Activated T-helper 1 cell treated with anti-CD3 and anti-CD28 coated beads, Interleukin-12 subunit alpha, Interleukin-12 subunit beta, Interleukin-2, Interleukin-4 antibody, amounts not matched to agents 30 ng/mL and 10 ng/mL and 1 ng/mL, durations not matched to agents 14 hours and 24 hours and 36 hours (primary cell): ENCODE measurements around the gene MGA. TPM values are rescaled to one million over a fixed set of nuclear protein-coding genes. Genes with fewer than 3 reads are reported as not detected.

ENCODE experiments used
- DNase-seq: peaks from one replicate; pipeline ENCODE4 v3.0.0; 2021; ENCODE audit warnings: low spot score
- H3K27ac Mint-ChIP-seq: one replicate; pipeline ENCODE4 v1.8.0; 2021; ENCODE audit warnings: mild to moderate bottlenecking, mixed read lengths
- H3K27me3 Mint-ChIP-seq: one replicate; pipeline ENCODE4 v1.8.0; 2022; ENCODE audit warnings: mild to moderate bottlenecking, moderate library complexity, mixed read lengths; ENCODE audit not compliant: insufficient read depth
- H3K36me3 Mint-ChIP-seq: one replicate; pipeline ENCODE4 v1.8.0; 2021; ENCODE audit warnings: low read depth, mixed read lengths
- H3K4me1 Mint-ChIP-seq: one replicate; pipeline ENCODE4 v1.8.0; 2021; ENCODE audit warnings: low read depth, mixed read lengths
- H3K4me3 Mint-ChIP-seq: one replicate; pipeline ENCODE4 v1.8.0; 2021; ENCODE audit warnings: mild to moderate bottlenecking, moderate library complexity, mixed read lengths
- H3K9me3 Mint-ChIP-seq: one replicate; pipeline ENCODE4 v1.8.0; 2021; ENCODE audit warnings: mixed read lengths
- intact Hi-C: fragments of 100-400 bp; cut with micrococcal nuclease; formaldehyde crosslinking; loops from one replicate; pipeline ENCODE4 v1.15.1; 2024
- total RNA-seq: library from RNA; stranded (reverse); gene quantifications from 2 replicates; pipeline ENCODE4 v1.2.3, GENCODE V29; 2022

MGA gene
- total RNA-seq, 1 donor from 2014 or later: 38.8 TPM

DNA sequence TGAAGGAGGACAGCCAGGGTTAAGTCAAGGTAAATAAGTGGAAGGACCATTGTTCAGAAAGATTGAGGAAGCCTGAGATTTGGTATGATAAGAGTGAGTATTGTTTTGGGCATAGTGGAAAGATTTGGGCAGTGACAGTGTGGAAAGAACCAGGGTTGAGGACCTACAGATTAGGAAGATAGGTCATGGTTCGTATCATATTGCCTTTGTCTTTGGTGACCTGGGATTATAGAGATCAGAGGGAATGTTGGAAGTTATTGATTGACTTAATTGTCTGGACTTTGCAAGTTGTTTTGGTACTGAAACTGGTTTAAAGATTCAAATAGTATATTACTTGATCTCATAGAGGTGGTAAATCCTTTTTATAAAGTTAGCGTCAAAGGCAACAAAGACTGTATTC is 23.1 kb upstream of the MGA start:
- intact Hi-C loops: no loop called here

GRCh38 chr15:41640985-41641384 is 19.2 kb upstream of the MGA start:
- intact Hi-C loops: no loop called here
- no peaks in the 10 kb centered on the region for H3K27me3 Mint-ChIP-seq
- no peak overlapping the region for H3K27ac Mint-ChIP-seq
- no peaks in the 10 kb centered on the region for H3K4me1 Mint-ChIP-seq
- no peaks in the 10 kb centered on the region for H3K9me3 Mint-ChIP-seq
- no peak overlapping the region for H3K4me3 Mint-ChIP-seq
- no peaks in the 10 kb centered on the region for H3K36me3 Mint-ChIP-seq
- DNase-seq: no peak

More for the DNA sequence above, 23.1 kb upstream of the MGA start:
- Mint-ChIP-seq H3K4me3 (no peak overlapping the region), H3K9me3 (no peaks in the 10 kb centered on the region), H3K27me3 (no peaks in the 10 kb centered on the region), H3K4me1 (no peaks in the 10 kb centered on the region), H3K27ac (no peak overlapping the region), H3K36me3 (no peaks in the 10 kb centered on the region)
- DNase-seq: no peak

GRCh38 chr15:41647262-41647661 is 12.9 kb upstream of the MGA start:
- DNase-seq: no peak
- no peak overlapping the region for H3K4me3 Mint-ChIP-seq
- no peaks in the 10 kb centered on the region for H3K36me3 Mint-ChIP-seq
- peaks cover 14% of the 10 kb centered on the region for H3K27me3 Mint-ChIP-seq
- peaks cover 5% of the 10 kb centered on the region for H3K9me3 Mint-ChIP-seq
- H3K4me1 Mint-ChIP-seq: no peaks in the 10 kb centered on the region
- no peak overlapping the region for H3K27ac Mint-ChIP-seq
- intact Hi-C loops: no loop called here

GRCh38 chr15:41648097-41648496 is 12.1 kb upstream of the MGA start:
- Mint-ChIP-seq H3K4me3 (no peak overlapping the region), H3K36me3 (no peaks in the 10 kb centered on the region), H3K9me3 (peaks cover 5% of the 10 kb centered on the region), H3K27me3 (peaks cover 15% of the 10 kb centered on the region), H3K4me1 (no peaks in the 10 kb centered on the region), H3K27ac (no peak overlapping the region)
- no peak for DNase-seq
- intact Hi-C loops: no loop called here

- intact Hi-C loops: no loop called here
- no peaks in the 10 kb centered on the region for H3K4me1 Mint-ChIP-seq
These were observed 11.4 kb upstream of the MGA start for GRCh38 chr15:41648770-41649169.

DNA sequence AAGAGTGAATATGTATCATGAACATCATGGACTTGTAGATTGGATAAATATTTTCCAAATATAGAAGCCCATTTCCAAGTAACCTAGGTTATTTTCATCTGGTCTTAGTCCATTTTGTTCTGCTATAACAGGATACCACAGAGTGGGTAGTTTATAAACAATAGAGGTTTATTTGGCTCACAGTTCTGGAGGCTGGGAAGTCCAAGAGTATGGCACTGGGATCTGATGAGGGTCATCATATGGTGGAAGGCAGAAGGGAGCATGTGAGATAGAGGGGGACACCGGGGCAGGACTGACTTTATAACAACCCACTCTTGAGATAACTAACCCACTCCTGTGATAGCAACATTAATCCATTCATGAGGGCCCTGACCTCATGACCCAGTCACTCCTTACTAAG is 9.4 kb upstream of the MGA start:
- H3K9me3 Mint-ChIP-seq: peaks cover 5% of the 10 kb centered on the region
- H3K27ac Mint-ChIP-seq: no peak overlapping the region
- intact Hi-C loops: no loop called here
- no peak overlapping the region for H3K4me3 Mint-ChIP-seq
- no peaks in the 10 kb centered on the region for H3K36me3 Mint-ChIP-seq
- H3K4me1 Mint-ChIP-seq: no peaks in the 10 kb centered on the region
- no peak for DNase-seq
- peaks cover 17% of the 10 kb centered on the region for H3K27me3 Mint-ChIP-seq

More at GRCh38 chr15:41648770-41649169, 11.4 kb upstream of the MGA start:
- Mint-ChIP-seq H3K9me3 (peaks cover 5% of the 10 kb centered on the region), H3K27me3 (peaks cover 15% of the 10 kb centered on the region), H3K36me3 (no peaks in the 10 kb centered on the region), H3K27ac (no peak overlapping the region), H3K4me3 (no peak overlapping the region)
- no peak for DNase-seq

- Mint-ChIP-seq H3K27ac (no peak overlapping the region), H3K27me3 (peaks cover 17% of the 10 kb centered on the region), H3K4me1 (no peaks in the 10 kb centered on the region), H3K9me3 (peaks cover 5% of the 10 kb centered on the region), H3K4me3 (no peak overlapping the region), H3K36me3 (no peaks in the 10 kb centered on the region)
- no peak for DNase-seq
- intact Hi-C loops: no loop called here
These were observed 8.8 kb upstream of the MGA start for GRCh38 chr15:41651373-41651772.

GRCh38 chr15:41653760-41654159 is 6.4 kb upstream of the MGA start:
- no peak for DNase-seq
- peaks cover under 1% of the 10 kb centered on the region for H3K4me1 Mint-ChIP-seq
- no peak overlapping the region for H3K27ac Mint-ChIP-seq
- intact Hi-C loops: no loop called here
- peaks cover 7% of the 10 kb centered on the region for H3K9me3 Mint-ChIP-seq
- H3K36me3 Mint-ChIP-seq: no peaks in the 10 kb centered on the region
- no peak overlapping the region for H3K4me3 Mint-ChIP-seq
- peaks cover 34% of the 10 kb centered on the region for H3K27me3 Mint-ChIP-seq

- no peak overlapping the region for H3K4me3 Mint-ChIP-seq
- H3K4me1 Mint-ChIP-seq: peaks cover 14% of the 10 kb centered on the region
- intact Hi-C loops: no loop called here
- no peak overlapping the region for H3K27ac Mint-ChIP-seq
- no peak for DNase-seq
- peaks cover 13% of the 10 kb centered on the region for H3K9me3 Mint-ChIP-seq
- peaks cover 38% of the 10 kb centered on the region for H3K27me3 Mint-ChIP-seq
- H3K36me3 Mint-ChIP-seq: no peaks in the 10 kb centered on the region
These were observed 4.5 kb upstream of the MGA start for GRCh38 chr15:41655716-41656115.

DNA sequence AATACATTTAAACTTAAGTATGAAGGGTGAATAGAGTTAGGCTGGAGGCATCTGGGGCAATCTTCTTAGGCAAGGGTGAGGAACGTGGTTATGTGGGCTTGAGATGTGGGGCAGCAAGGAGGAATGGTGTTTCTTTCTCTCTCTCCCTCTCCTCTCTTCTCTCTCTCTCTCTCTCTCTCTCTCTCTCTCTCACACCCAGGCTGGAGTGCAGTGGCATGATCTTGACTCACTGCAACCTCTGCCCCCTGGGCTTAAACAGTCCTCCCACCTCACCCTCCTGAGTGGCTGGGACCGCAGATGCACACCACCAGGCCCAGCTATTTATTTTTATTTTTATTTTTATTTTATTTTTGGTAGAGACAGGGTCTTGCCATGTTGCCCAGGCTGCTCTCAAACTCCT is 4.0 kb upstream of the MGA start:
- DNase-seq: no peak
- no peak overlapping the region for H3K27ac Mint-ChIP-seq
- intact Hi-C loops: no loop called here
- peaks cover 33% of the 10 kb centered on the region for H3K27me3 Mint-ChIP-seq
- peaks cover 8% of the 10 kb centered on the region for H3K9me3 Mint-ChIP-seq
- peaks cover 19% of the 10 kb centered on the region for H3K4me1 Mint-ChIP-seq
- no peaks in the 10 kb centered on the region for H3K36me3 Mint-ChIP-seq
- H3K4me3 Mint-ChIP-seq: no peak overlapping the region

- DNase-seq: no peak
- Mint-ChIP-seq H3K4me3 (peak overlapping the region; percentile 15), H3K9me3 (peaks cover 8% of the 10 kb centered on the region), H3K36me3 (peaks cover 6% of the 10 kb centered on the region), H3K27ac (no peak overlapping the region), H3K27me3 (peaks cover 30% of the 10 kb centered on the region), H3K4me1 (peaks cover 37% of the 10 kb centered on the region)
- intact Hi-C loops: no loop called here
These were observed 1.5 kb upstream of the MGA start for GRCh38 chr15:41658689-41659088.

GRCh38 chr15:41659190-41659589 is 1.0 kb upstream of the MGA start:
- no peak for DNase-seq
- Mint-ChIP-seq H3K27me3 (peaks cover 30% of the 10 kb centered on the region), H3K4me1 (peaks cover 37% of the 10 kb centered on the region), H3K27ac (no peak overlapping the region), H3K4me3 (peak overlapping the region; percentile 15), H3K9me3 (peaks cover 8% of the 10 kb centered on the region), H3K36me3 (peaks cover 6% of the 10 kb centered on the region)
- intact Hi-C loops: no loop called here

DNA sequence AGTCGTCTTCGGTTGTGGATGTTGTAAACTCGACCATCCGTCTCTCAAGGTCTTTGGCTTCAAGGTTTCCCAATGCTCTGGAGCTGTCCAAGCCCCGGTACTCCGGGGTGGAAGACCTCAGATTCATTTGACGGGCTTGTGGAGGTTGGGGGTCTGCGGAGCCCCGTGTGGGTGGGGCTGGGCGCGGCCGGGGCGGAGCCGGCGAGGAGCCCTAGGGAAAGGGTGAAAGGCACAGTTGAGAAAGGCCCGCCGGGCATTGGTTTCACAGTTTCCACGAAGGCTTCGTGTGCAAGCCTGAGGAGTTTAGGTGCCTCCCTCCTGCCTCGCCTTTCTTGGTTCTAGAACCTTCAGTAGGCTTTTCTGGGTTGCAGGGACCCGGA is 360 bp upstream of the MGA start:
- H3K27me3 Mint-ChIP-seq: peaks cover 29% of the 10 kb centered on the region
- H3K4me3 Mint-ChIP-seq: peak overlapping the region; percentile 90
- peaks cover 8% of the 10 kb centered on the region for H3K9me3 Mint-ChIP-seq
- H3K4me1 Mint-ChIP-seq: peaks cover 37% of the 10 kb centered on the region
- H3K27ac Mint-ChIP-seq: peak overlapping the region; percentile 91
- no peak for DNase-seq
- intact Hi-C loops: loop anchor here (2.0 to 10.0 kb wide), 5 partner anchors 103 to 1675 kb away; partner anchors contain the start of genes EHD4, ITPKA, LCMT2 and MAPKBP1
- H3K36me3 Mint-ChIP-seq: peaks cover 6% of the 10 kb centered on the region

- DNase-seq: no peak
- H3K27ac Mint-ChIP-seq: peak overlapping the region; percentile 91
- H3K4me3 Mint-ChIP-seq: peak overlapping the region; percentile 90
- H3K4me1 Mint-ChIP-seq: peaks cover 37% of the 10 kb centered on the region
- intact Hi-C loops: loop anchor here (1.0 to 10.0 kb wide), 7 partner anchors 30 to 1674 kb away; partner anchors contain the start of genes EHD4, ITPKA, LCMT2 and MAPKBP1
- H3K9me3 Mint-ChIP-seq: peaks cover 8% of the 10 kb centered on the region
- peaks cover 6% of the 10 kb centered on the region for H3K36me3 Mint-ChIP-seq
- H3K27me3 Mint-ChIP-seq: peaks cover 28% of the 10 kb centered on the region
These were observed 893 bp downstream of the MGA start for GRCh38 chr15:41661078-41661517.
